NCI-H2171 (cell line): ENCODE data around the gene PPP1R14C.

Experiments
- DNase-seq: peaks from one replicate; lab custom pipeline; 2025; lab: John Stamatoyannopoulos, UW

PPP1R14C gene

DNA sequence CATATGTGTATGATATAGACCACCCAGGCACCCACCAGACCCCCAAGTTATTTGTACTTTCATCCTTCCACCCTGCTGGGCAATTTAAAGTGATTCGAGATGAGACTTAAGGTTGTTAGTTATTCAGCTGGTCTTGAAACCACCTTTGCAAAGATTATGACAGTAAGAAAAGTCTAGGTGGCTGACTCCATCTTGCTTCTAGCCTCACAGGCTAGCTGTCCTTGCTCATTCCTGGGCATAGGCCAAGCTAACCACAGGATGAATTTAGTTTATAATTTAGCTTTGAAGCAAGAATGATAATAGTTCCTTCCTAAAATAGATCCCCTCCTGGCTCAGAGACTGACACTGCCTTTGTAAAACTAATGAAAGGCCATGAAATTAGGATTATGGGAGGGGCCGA is 154.0 kb downstream of the PPP1R14C start:
- no peak for DNase-seq

GRCh38 chr6:150297327-150298029 is 154.6 kb downstream of the PPP1R14C start:
- DNase-seq: no peak

DNA sequence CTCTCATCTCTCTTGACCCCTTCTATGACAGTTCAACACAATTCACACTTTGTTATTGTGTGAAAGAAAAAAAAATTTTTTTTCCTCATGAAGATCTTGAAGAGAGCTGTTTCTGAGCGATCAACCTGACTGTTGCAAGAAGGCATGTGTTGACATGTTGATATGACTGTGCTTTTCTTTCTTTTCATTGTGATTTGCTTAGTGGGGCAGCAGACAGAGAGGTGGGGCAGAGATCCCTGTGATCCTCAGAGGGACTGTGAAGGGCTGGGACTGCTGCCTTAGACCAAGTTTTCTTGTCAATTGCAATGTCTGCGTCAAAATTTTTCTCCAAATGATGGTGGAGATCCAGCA is 155.2 kb downstream of the PPP1R14C start:
- no peak for DNase-seq

GRCh38 chr6:150298676-150299075 is 155.8 kb downstream of the PPP1R14C start:
- DNase-seq: no peak
